ENCODE measurements around the gene TSPAN14.

TSPAN14 gene

GRCh38 chr10:80553436-80553835 is 99.3 kb downstream of the TSPAN14 start:
- no peak for DNase-seq

- DNase-seq = no peak
These were observed 99.9 kb downstream of the TSPAN14 start for GRCh38 chr10:80554050-80554449.

GRCh38 chr10:80555415-80555814 is 101.3 kb downstream of the TSPAN14 start:
- DNase-seq = no peak

GRCh38 chr10:80561950-80562349 is 107.8 kb downstream of the TSPAN14 start:
- no peak for DNase-seq

- no peak for DNase-seq
These were observed 113.2 kb downstream of the TSPAN14 start for GRCh38 chr10:80567292-80567691.

GRCh38 chr10:80569131-80569895 is 115.2 kb downstream of the TSPAN14 start:
- DNase-seq = no peak

- no peak for DNase-seq
These were observed 117.2 kb downstream of the TSPAN14 start for GRCh38 chr10:80571352-80571751.

GRCh38 chr10:80579181-80579763 is 125.2 kb downstream of the TSPAN14 start:
- DNase-seq = no peak

GRCh38 chr10:80579849-80580637 is 125.9 kb downstream of the TSPAN14 start:
- no peak for DNase-seq

GRCh38 chr10:80580638-80581468 is 126.7 kb downstream of the TSPAN14 start:
- DNase-seq = peak; percentile 73

GRCh38 chr10:80581469-80581835 is 127.3 kb downstream of the TSPAN14 start:
- no peak for DNase-seq

- DNase-seq = no peak
These were observed 128.3 kb downstream of the TSPAN14 start for GRCh38 chr10:80582286-80582960.
